HG03460 (cell line): ENCODE measurements around the gene SH3YL1.

Experiments used
- ATAC-seq: cut with Tn5 transposase; IDR thresholded peaks from one replicate; pipeline ENCODE4 v1.9.1; 2021; ENCODE audit not compliant: unreplicated experiment

The SH3YL1 gene

DNA sequence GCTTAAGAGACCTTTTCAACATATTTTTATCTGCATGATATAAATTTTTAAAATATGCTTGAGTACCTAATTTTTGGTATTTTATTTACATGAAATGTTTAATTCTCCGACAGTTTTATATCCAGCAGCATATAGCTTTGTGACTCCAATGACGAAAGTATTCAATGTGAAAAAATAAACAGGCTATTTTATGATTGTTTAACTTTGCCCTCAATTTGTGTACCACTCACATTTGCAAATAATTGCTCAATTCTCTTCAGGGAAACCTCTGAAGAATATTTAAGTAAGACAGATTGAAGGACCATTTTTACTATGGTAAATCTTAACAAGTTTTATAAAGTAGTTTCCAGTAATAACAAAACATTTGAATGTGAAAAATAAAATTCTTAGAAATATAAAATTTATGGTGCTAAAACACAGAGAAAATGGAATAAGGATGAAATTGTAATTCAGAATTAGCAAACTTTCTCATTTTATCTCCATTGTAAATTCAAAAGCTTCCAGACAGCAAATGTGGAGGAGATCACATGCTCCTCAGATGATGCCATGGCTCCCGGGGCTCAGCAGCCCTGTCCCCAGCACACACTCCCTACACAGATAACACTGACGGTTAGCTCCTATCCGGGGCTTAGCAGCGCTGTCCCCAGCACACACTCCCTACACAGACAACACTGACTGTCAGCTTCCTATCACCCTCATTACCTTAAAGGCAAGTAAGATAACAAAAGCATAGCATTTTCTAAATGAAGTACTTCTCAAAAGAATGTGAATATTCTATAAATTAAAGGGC, 39.7 kb downstream of the SH3YL1 start:
- ATAC-seq: no peak

- ATAC-seq: no peak
Observed at GRCh38 chr2:223451-223850, 40.4 kb downstream of the SH3YL1 start.

DNA sequence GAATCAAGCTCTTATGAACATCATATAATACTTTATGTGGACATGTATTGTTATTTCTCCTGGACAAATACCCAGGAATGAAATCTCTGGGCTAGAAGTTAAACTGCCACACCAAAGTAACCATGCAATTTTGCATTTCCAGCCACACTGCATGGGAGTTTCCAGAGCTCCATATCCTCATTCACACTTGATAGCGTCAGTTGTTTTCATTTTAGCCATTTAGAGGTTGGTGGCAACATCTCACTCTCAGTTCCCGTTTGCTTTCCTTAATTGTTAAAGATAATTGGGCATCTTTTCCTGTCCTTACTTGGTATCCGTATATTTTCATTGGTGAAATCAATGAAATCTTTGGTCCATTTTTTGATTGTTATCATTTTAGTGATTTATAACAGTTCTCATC, 47.8 kb downstream of the SH3YL1 start:
- no peak for ATAC-seq

GRCh38 chr2:213932-214693, 49.7 kb downstream of the SH3YL1 start:
- no peak for ATAC-seq

GRCh38 chr2:211486-212184, 52.2 kb downstream of the SH3YL1 start:
- no peak for ATAC-seq

GRCh38 chr2:210660-211059, 53.2 kb downstream of the SH3YL1 start:
- ATAC-seq: no peak

- no peak for ATAC-seq
Observed at GRCh38 chr2:209470-209869, 54.4 kb downstream of the SH3YL1 start.

- ATAC-seq: no peak
Observed at GRCh38 chr2:208335-208734, 55.5 kb downstream of the SH3YL1 start.

GRCh38 chr2:203984-204383, 59.8 kb downstream of the SH3YL1 start:
- ATAC-seq: no peak

GRCh38 chr2:203401-203800, 60.4 kb downstream of the SH3YL1 start:
- ATAC-seq: no peak

DNA sequence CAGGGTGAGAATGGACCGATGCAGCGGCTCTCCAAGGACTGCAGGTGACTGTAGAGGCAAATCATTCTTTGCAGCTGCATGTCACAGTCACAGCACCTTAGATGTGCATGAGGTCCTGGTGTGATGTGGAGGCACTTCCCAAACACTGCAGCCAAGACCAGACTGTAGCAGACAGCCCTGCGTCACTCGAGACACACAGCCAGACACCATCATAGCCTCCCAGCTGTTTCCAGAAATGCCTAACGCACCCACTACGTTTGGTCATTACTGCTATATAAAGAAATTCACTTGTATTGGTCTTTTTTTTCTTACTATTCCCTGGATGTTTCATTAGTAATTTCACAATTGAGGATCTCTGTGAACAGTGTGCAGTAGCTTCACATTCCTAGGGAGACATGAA, 60.9 kb downstream of the SH3YL1 start:
- ATAC-seq: no peak

DNA sequence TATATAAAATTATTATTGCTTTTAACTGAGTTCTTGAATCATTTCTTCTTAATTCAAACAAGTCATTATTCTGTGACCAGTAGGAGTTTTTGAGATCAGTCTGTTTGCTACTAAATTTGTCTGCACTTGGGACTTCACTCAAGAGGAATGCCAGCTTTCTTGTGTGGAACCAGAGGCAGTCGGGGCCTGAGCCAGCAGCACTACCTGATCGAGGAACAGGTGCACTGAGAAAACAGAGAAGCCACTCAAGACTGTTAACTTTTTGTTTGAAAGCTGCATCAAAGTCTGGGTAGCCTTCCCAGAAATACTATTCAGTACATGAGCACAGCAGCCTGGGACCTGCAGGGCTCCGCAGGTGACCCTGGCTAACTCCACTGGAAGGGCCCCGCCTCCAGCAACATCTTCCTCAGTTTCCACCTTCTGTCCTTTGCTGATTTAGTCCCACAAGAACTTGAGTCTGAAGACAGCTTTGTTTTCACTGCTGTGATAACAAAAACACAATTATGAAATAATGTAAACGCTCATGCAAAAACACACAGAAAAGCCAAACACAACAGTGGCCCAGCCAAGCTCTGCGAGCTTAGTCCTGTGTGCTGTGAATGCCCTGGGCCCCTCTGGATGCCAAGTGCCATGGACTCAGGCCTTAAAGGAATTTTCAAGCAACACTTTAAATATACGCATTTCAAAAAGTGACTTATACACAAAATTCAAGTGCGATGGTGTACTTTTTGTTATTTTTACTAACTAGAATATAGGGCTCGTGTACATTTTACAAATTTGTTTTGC, 62.0 kb downstream of the SH3YL1 start:
- no peak for ATAC-seq

DNA sequence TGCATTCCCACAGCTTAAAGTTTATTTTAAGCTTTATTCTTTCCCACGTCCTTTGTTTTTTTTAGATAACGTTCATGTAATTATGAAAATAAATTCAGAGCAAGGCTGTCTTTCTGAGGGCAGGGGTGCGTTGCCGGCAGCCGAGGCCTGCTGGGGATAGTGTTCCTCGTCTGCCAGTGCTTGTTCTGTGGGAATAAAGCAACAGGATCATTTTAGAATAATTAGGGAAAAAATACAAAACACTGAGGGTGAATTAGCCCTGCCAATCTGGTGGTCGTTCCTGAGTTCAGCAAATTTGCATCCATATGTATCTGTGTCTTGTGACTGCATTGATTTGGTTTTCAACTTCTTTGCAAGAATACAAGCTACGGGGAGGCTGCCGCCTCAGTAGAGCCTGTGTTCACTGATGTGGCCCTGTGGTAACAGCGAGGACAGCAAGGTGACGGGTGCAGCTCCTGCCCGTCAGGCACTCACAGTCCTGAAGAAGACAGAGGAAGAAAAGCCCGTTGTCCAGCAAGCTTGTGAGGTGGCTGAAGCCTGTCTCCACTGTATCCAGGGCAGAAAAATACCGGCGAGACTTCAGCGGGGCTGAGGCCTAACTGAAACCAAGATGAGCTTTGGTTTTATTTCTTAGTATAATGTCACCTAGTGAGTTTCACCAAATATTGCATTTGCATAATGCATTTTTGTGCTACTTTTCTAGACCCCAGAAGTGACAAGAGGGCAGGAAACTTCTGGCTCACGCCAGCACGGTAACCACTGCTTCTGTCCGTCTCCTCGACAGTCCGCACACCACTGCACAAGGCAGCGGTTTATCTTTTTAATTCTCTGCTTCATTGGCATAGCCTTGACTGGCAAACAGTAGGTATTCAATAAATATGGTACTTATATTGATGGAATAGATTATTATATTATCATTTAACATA, 64.5 kb downstream of the SH3YL1 start:
- ATAC-seq: no peak

DNA sequence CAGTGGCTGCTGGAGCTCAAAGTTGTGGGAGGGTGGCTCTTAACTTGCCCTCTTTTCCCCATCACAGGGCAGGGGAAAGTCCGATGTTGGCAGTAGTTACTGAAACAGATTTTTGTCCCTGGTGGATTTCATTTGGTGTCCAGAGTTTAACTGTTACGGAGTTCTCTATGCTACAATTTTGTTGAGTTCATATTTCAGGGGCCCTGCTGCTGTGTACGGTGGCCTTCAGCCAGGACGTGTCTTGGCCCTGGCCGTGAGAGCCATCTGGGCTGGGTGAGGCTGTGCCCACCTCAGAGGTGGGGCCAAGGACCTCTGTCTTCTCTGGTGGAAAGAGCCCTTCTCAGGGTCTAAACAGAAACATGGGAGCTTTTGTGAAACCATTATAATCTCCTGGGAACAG, 67.4 kb downstream of the SH3YL1 start:
- no peak for ATAC-seq

GRCh38 chr2:195932-196331, 67.9 kb downstream of the SH3YL1 start:
- ATAC-seq: no peak

DNA sequence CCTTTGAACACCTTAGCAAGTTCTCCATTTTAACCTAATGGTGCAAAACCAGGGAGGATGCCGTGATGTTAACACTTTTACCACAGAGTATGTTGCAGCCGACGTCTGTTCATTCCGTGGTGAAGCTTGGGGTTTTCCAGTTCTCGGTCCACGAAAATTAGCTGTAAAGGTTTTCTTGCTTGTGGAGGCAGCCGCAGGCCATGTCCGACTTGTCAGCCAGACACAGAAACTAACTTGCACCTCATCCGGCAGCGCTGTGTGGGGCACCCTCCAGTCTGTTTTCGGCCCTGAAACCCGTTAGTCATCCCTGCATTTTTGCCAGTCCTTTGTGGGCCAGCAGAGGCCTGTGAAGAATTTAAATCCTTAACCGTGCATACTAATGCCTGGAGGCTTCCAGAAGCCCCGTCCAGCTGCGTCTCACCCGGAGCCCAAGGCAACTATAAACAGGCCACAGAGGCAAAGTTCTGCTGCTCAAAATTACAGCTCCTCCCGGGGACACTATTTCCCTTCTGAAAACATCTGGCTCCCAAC, 70.6 kb downstream of the SH3YL1 start:
- ATAC-seq: no peak

DNA sequence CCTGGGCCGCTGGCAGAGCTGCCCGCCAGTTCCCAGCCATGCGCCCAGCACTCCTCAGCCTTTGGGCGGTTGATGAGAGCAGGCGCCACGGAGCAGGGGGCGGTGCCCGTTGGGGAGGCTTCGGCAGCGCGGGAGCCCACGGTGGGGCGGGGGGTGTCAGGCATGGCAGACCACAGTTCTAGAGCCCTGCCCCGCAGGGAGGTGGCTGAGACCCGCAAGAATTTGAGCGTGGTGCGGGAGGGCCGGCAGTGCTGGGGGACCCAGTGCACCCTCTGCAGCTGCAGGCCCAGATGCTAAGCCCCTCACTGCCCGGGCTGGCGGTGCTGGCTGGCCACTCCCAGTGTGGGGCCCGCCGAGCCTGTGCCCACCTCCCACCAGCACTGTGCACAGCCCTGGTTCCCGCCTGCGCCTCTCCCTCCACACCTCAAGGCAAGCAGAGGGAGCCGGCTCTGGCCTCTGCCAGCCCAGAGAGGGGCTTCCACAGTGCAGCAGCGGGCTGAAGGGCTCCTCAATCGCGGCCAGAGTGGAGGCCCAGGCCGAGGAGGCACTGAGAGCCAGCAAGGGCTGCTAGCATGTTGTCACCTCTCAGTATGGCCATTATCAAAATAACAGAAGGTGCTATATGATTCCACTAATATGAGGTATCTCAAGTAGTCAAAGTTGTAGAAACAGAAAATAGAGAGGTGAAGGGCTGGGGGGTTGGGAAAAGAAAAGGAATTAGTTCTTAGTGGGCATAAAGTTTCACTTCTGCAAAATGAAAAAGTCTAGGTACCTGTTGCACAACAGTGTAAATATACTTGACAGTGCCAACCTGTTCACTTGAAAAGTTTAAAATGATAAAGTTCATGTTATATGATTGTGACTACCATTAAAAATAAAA, 72.3 kb downstream of the SH3YL1 start:
- no peak for ATAC-seq

DNA sequence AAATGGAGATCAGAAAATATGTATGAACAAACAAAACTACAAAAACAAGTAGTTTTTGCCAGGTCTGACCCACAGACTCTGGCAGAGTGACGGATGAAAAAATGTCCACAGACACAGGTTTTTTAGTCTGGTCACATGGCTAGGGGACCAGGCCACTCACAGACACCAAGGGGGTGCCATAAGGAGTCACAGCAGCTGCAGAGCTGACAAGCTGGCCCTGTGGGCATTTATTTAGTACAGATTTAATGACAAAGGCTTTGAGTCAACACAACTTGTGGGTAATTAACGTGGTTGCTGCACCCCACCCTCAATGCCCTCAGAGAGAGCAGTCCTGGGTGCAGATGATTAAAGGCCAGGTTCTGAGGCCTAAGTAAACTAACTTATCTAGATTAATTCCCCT, 76.0 kb downstream of the SH3YL1 start:
- no peak for ATAC-seq

DNA sequence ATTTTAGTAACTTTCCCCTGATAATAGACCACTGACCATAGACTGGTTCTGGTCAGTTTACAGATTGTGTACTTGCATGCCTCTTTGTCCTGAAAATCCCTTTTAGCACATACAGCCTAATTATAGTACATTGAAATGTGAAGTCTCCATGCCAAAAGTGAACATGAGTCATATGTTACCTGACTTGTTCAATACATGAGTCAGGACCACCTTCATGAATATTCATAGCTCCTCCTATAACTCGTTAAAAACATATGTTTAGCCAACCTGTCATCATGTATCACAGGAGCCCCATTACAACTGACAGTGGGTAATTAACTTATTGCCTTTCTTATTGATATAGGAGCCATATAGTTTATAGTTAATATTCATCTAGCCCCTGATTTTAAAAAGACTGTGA, 78.6 kb downstream of the SH3YL1 start:
- no peak for ATAC-seq
